Mesothelial cell of epicardium (in vitro differentiated cells): Measurements from ENCODE around the gene TTC1. TPM values are rescaled to one million over a fixed set of nuclear protein-coding genes. Genes with fewer than 3 reads are reported as not detected.

Experiments used
- DNase-seq, 2 experiments: peaks; one replicate each; pipeline ENCODE4 v3.0.0; 2021; ENCODE audit warnings: low spot score in 2 of 2; ENCODE audit not compliant: unreplicated experiment in 2 of 2
- H3K27ac Mint-ChIP-seq: 2 replicates; pipeline ENCODE4 v1.8.0; 2021; ENCODE audit warnings: mixed read lengths
- H3K27me3 Mint-ChIP-seq: 2 replicates; pipeline ENCODE4 v1.8.0; 2021; ENCODE audit warnings: low read depth, mixed read lengths
- H3K36me3 Mint-ChIP-seq: 2 replicates; pipeline ENCODE4 v1.8.0; 2021; ENCODE audit warnings: mixed read lengths
- H3K4me1 Mint-ChIP-seq: 2 replicates; pipeline ENCODE4 v1.8.0; 2021; ENCODE audit warnings: mixed read lengths
- H3K4me3 Mint-ChIP-seq: 2 replicates; pipeline ENCODE4 v1.8.0; 2021; ENCODE audit warnings: mild to moderate bottlenecking, moderate library complexity, mixed read lengths
- H3K9me3 Mint-ChIP-seq: 2 replicates; pipeline ENCODE4 v1.8.0; 2021; ENCODE audit warnings: mixed read lengths
- total RNA-seq: library from RNA; stranded (reverse); gene quantifications from 3 replicates; pipeline ENCODE4 v1.2.1, GENCODE V29; 2021
- TF ChIP-seq, protein P1 (sequence below): fragments of 200-600 bp; sonication (generic); IDR thresholded peaks from one replicate; pipeline ENCODE4 v1.5.0; 2021; ENCODE audit warnings: antibody characterized with exemption; ENCODE audit not compliant: unreplicated experiment

Gene TTC1
- total RNA-seq, 1 donor from 2014 or later = 38.3 TPM

DNA sequence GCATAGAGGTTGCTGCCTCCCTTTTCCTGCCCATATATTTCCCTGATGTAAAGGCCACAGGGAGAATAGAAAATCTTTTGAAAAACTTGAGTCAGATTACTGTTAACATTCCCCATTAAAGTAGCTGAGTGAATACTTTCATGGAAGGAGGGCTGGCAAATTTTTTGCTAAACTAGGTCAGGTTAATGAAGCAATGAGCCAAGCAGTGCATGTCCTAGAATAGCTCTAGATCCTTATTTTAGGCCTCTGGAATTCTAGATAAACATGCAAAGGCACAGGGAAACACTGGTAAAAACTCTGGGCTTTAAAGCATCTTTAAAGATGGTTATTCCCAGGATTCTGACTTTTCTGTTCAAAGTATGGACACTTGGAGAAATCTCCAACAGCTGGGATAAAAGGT, 27.9 kb downstream of the TTC1 start:
- H3K36me3 Mint-ChIP-seq = peaks cover 30% of the 10 kb centered on the region
- no peak overlapping the region for H3K27ac Mint-ChIP-seq
- H3K9me3 Mint-ChIP-seq = no peaks in the 10 kb centered on the region
- no peak for DNase-seq
- no peaks in the 10 kb centered on the region for H3K27me3 Mint-ChIP-seq
- TF ChIP-seq, protein P1, sequence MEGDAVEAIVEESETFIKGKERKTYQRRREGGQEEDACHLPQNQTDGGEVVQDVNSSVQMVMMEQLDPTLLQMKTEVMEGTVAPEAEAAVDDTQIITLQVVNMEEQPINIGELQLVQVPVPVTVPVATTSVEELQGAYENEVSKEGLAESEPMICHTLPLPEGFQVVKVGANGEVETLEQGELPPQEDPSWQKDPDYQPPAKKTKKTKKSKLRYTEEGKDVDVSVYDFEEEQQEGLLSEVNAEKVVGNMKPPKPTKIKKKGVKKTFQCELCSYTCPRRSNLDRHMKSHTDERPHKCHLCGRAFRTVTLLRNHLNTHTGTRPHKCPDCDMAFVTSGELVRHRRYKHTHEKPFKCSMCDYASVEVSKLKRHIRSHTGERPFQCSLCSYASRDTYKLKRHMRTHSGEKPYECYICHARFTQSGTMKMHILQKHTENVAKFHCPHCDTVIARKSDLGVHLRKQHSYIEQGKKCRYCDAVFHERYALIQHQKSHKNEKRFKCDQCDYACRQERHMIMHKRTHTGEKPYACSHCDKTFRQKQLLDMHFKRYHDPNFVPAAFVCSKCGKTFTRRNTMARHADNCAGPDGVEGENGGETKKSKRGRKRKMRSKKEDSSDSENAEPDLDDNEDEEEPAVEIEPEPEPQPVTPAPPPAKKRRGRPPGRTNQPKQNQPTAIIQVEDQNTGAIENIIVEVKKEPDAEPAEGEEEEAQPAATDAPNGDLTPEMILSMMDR = no peak
- H3K4me1 Mint-ChIP-seq = no peaks in the 10 kb centered on the region
- H3K4me3 Mint-ChIP-seq = no peak overlapping the region

DNA sequence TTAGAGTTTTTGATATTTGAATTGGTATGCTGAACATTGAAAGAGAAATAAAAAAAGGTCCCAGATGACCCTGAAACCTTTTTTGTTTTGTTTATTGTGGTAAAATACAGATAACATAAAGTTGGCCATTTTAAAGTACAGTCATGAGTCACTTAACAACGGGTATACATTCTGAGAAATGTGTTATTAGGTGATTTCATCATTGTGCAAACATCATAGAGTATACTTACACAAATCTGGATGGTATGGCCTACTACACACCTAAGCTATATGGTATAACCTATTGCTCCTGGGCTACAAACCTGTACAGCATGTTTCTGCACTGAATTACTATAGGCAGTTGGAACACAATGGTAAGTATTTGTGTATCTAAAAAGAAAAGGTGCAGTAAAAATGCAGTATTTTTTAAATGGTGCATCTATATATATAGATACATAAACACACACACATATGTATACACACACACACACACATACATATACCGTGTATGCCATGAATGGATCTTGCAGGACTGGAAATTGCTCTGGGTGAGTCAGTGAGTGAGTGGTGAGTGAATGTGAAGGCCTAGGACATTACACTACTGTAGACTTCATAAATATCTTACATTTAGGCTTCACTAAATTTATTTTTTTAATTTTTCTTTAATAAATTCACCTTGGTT, 31.0 kb downstream of the TTC1 start:
- TF ChIP-seq, protein P1 = no peak
- no peaks in the 10 kb centered on the region for H3K4me1 Mint-ChIP-seq
- H3K27ac Mint-ChIP-seq = no peak overlapping the region
- no peak overlapping the region for H3K4me3 Mint-ChIP-seq
- no peaks in the 10 kb centered on the region for H3K9me3 Mint-ChIP-seq
- DNase-seq = no peak
- H3K27me3 Mint-ChIP-seq = no peaks in the 10 kb centered on the region
- peaks cover 33% of the 10 kb centered on the region for H3K36me3 Mint-ChIP-seq

DNA sequence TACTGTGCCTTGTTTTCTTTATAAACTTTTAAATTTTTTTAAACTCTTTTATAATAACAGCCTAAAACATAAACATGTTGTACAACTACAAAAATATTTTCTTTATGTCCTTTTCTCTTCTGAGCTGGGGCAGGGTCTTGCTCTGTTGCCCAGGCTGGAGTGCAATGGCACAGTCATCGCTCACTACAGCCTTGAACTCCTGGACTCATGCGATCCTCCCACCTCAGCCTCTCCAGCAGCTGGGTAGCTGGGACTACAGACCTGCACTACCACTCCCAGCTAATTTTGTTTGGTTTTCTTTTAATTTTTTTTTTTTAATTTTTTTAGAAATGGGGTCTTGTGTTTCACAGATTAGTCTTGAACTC, 31.5 kb downstream of the TTC1 start:
- Mint-ChIP-seq H3K27ac (no peak overlapping the region), H3K27me3 (no peaks in the 10 kb centered on the region), H3K9me3 (no peaks in the 10 kb centered on the region), H3K36me3 (peaks cover 31% of the 10 kb centered on the region), H3K4me3 (no peak overlapping the region), H3K4me1 (no peaks in the 10 kb centered on the region)
- TF ChIP-seq, protein P1 = no peak
- no peak for DNase-seq

DNA sequence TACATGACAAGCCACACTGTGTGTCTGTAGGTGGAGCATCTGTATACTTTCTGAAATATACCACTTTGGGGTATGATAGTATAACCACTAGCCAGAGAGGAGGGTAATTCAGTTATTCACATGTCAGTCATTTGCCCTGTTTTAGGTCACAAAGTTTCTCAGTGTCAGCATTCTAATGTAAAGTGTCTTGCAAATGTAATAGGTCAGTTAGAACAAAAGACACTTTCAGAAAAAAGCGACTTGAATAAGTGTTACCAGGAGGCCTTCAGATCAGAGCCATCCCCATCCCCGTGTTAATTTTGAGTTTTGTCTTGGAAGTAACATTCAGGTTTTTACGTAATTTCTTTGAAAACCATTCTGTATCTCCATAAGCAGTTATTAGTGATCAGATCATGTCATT, 33.7 kb downstream of the TTC1 start:
- Mint-ChIP-seq H3K4me3 (no peak overlapping the region), H3K36me3 (peaks cover 35% of the 10 kb centered on the region), H3K27me3 (no peaks in the 10 kb centered on the region), H3K27ac (no peak overlapping the region), H3K9me3 (no peaks in the 10 kb centered on the region), H3K4me1 (no peaks in the 10 kb centered on the region)
- DNase-seq = no peak
- TF ChIP-seq, protein P1 = no peak

DNA sequence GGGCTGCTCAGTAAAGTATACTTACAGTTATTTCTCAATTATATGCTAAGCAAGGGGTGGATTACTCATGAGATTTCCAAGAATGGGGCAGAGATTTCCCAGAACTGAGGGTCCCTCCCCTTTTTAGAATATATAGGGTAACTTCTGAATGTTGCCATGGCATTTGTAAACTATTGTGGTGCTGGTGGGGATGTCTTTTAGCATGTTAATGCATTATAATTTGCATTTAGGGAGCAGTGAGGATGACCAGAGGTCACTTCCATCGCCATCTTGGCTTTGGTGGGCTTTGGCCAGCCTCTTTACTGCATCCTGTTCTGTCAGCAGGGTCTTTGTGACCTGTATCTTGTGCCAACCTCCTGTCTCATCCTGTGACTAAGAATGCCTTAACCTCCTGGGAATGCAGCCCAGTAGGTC, 35.5 kb downstream of the TTC1 start:
- TF ChIP-seq, protein P1 = no peak
- Mint-ChIP-seq H3K27ac (no peak overlapping the region), H3K4me3 (no peak overlapping the region), H3K4me1 (no peaks in the 10 kb centered on the region), H3K9me3 (no peaks in the 10 kb centered on the region), H3K36me3 (peaks cover 35% of the 10 kb centered on the region), H3K27me3 (no peaks in the 10 kb centered on the region)
- no peak for DNase-seq

DNA sequence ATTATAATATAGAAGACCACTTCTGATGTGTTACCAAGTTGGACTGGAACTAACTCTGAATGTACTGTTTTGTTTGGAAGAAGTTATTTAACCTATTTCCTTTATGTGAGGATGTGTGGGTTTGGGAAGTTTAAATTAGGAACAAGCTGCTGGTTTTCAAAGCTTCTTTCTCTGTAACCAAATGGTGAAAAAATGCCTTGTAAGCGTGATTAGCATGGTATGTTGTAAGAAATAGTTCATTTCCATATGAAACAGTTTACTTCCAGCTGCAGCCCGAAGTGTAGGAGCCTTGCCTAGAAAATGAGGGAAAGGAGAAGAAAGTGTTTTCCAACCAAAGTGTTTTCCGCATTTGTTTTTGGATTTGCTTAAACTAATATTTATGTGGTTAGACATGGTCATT, 36.0 kb downstream of the TTC1 start:
- peaks cover 39% of the 10 kb centered on the region for H3K36me3 Mint-ChIP-seq
- TF ChIP-seq, protein P1 = no peak
- no peaks in the 10 kb centered on the region for H3K4me1 Mint-ChIP-seq
- H3K27me3 Mint-ChIP-seq = no peaks in the 10 kb centered on the region
- H3K9me3 Mint-ChIP-seq = no peaks in the 10 kb centered on the region
- no peak for DNase-seq
- no peak overlapping the region for H3K4me3 Mint-ChIP-seq
- no peak overlapping the region for H3K27ac Mint-ChIP-seq
